Stimulated activated CD8-positive, alpha-beta memory T cell treated with anti-CD3 and anti-CD28 coated beads, Interleukin-4, amount 100 ng/mL, for 24 hours (primary cell): ENCODE data around the gene ATP8B1.
A peak's percentile ranks its signal among the peaks of the same experiment; 100 is the strongest.

Experiments
- DNase-seq: peaks from one replicate; pipeline ENCODE4 v3.0.0-alpha.2; 2020; ENCODE audit warnings: low read depth

Gene ATP8B1

GRCh38 chr18:57792631-57793301, 10.3 kb downstream of the ATP8B1 start:
- DNase-seq: no peak

- DNase-seq: no peak
Observed at GRCh38 chr18:57791911-57792310, 11.2 kb downstream of the ATP8B1 start.

GRCh38 chr18:57791192-57791591, 11.9 kb downstream of the ATP8B1 start:
- no peak for DNase-seq

GRCh38 chr18:57790316-57790715, 12.8 kb downstream of the ATP8B1 start:
- no peak for DNase-seq

DNA sequence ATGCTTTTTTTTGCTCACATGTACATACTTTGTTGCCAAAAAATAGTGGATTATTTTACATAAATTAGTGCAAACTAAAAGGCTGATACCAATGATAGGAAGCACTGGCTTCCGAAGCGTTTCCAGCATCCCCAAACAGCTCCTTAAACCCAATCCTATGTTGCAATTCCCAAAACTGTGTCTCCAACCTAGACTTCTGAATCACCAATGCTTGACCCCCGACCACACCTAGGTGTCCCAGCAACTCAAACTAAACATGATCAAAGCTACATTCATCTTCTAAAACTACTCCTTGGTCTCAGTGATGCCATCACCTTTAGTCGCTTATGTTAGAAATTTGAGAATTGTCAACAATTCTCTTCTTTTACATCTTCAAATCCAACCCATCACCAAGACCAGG, 13.4 kb downstream of the ATP8B1 start:
- no peak for DNase-seq

DNA sequence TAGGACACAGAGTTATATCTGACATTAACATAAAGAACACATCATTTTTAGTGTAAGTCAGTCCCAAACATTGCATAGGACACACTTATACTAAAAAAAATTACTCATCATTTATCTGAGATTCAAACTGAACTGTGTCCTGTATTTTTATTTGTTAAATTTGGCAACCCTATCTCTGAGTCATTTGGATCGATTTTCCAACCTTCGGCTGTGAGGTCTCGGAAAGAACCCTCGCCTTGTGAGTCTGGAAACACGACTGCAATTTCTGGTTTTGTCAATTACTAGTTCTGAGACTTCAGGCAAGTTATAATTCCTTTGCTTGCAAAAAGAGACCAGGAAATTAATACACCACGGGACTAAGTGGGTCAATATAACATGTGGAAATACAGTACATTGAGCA, 14.0 kb downstream of the ATP8B1 start:
- no peak for DNase-seq

DNA sequence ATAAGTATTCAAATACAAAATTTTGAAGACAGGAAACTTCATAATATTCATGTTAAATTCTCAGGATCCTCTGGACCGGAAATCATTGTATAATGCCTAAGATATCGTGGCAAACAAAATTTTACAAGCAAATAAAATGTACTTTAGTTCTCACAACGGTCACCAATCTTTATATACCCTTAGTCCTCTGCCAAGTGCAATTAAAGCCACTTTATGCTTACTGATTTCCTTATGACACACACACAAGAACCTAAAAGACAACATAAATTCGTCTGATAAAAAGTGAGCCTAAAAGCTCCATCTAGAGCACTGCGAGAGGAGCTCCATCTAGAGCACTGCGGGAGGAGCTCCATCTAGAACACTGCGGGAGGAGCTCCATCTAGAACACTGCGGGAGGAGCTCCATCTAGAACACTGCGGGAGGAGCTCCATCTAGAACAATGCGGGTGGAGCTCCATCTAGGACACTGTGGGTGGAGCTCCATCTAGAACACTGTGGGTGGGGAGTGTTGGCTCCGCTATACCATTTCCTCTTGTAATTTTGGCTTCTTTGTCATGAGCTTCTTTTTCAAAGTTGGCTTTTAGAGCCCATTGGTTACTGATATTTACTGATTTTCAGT, 15.9 kb downstream of the ATP8B1 start:
- no peak for DNase-seq

GRCh38 chr18:57785751-57786437, 17.2 kb downstream of the ATP8B1 start:
- no peak for DNase-seq

GRCh38 chr18:57784801-57785114, 18.4 kb downstream of the ATP8B1 start:
- DNase-seq: no peak

DNA sequence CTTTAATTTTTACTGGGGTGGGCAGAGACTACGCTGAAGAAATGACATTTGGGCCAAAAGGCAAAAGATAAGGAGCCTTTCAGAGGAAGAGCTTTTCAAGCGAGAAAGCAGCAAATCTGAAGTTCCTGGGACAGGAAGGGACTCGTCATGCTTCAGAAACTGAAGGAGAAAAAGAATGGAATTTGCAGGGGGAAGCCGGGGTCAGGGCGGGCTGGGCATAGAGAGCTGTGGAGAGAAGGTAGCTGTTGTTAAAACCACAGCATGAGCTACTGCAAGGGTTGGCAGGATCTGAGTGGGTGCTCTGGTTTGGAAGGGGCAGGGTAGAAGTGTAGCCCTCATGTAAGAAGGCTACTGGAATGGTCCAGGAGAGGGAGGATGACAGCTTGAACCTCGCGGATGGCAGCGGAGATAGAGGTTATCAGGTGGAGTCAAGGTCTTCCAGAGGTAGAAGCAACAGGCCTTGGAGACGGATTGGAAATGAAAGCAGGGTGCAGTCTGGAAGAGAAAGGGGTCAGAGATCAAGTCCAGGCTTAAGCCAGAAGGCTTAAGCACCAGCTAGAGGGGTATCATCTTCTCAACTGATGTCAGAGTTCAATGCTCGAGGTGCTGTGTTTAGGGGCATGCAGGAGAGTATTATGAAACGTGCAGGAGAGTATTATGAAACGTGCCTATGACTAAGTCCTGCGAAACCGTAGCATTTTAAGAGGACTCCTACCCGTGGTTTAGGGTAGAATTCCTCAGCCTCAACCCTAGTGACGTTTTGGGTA, 18.9 kb downstream of the ATP8B1 start:
- no peak for DNase-seq

DNA sequence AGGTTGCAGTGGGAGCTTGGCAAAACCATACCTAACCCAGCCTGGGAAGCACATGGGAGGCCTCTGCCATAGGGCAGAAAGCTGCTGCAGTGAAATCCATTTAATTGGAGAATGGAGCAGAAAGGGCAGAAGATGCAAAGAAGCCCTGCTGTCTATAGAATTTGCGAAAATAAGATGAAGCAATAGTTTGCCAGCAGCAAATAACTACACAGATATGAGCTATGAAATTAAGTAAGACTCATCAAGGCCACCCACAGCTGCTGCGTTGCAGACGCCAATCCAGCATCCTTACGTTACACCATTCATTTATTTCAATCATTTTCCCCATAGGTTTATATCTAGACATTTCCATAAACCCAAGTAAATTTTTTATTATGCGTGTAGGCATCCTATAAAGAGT, 21.1 kb downstream of the ATP8B1 start:
- DNase-seq: no peak

DNA sequence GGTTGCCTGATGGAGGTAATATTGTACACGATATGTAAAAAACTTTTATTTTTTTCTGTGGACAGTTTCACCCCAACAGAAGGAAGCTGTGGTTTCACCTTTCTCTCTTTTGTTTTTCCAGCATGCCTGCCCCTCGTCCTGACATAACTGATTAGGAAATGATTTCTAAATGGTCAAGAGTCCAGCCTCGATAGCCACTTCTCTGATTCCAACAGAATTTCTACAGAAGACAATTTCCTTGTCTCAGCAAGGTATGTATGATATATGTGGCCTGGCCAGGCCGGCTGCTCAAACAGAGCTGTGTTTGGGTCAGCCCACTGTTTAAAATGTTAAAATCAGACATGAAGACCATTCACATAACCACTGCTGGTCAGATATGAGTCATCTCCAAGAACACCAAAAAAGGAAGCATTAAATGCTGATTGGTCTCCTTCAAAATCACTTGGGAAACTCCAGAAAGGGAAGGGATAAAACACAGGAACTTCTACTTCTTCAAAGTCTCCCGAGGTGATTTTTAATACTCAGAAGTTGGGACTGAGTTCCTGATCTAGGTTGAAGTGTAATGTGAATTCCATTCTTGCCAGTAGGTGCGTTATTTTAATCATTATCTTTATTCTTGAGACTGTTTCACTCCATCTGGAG, 22.3 kb downstream of the ATP8B1 start:
- no peak for DNase-seq

GRCh38 chr18:57780318-57780705, 22.8 kb downstream of the ATP8B1 start:
- DNase-seq: no peak

- DNase-seq: no peak
Observed at GRCh38 chr18:57776767-57777166, 26.3 kb downstream of the ATP8B1 start.

DNA sequence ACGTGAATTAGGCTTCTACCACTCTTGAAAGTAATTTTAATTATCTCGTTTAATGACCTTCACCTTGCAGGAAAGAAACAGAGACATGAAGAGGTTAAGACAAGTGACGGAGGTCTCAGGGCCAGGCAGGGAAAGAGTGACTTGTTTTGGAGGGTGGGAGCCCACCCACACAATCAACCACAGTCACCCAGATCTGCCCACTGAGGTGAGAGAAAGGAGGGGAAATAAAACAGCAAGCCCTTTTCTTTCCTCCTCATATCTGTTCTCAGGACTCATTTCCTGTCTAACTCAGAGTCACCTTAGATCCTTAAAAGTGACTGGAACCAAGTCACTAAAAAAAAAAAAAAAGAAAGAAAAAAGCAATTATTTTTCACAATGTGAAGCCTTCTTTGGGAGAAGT, 26.8 kb downstream of the ATP8B1 start:
- DNase-seq: peak; percentile 6

DNA sequence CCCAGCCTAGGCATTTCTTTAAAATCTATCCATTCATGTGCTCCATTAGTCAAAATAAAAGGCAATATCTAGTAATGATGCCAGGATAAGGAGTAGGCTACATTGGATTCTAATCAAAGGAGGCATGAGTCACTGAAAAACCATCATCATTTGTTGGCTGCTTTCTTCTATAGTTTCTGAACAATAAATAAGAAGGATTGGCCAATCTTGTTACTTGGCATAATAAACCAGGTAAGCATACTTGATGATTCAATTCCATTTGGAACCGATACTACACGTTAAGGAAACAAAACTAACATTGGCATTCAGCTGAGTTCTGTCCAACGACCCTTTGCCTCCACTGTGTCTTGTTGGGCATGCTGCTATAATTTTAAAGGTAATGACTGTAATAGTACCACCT, 27.2 kb downstream of the ATP8B1 start:
- no peak for DNase-seq

DNA sequence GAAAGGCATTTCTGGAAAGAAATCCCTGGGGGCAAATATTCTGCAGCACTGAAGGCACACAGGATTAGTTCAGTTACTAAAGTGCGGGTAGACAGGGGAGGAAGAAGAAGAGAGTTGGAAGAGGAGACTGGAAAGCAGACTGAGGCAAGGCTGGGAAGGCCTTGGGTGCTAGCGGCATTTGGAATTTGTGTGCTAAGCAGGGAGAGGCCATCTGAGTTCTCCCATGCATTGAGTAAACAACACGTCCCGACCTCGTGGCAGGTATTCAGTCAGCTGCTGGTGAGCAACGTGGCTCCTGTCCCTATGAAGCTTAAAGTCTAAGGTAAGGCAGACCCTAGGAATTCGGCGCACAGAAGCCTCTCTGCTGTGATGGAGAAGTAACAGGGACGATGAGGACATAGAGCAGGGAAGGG, 30.7 kb downstream of the ATP8B1 start:
- DNase-seq: no peak

GRCh38 chr18:57771626-57772025, 31.5 kb downstream of the ATP8B1 start:
- no peak for DNase-seq

GRCh38 chr18:57771193-57771592, 31.9 kb downstream of the ATP8B1 start:
- no peak for DNase-seq

- DNase-seq: no peak
Observed at GRCh38 chr18:57768537-57769326, 34.4 kb downstream of the ATP8B1 start.

GRCh38 chr18:57767259-57768050, 35.7 kb downstream of the ATP8B1 start:
- DNase-seq: no peak
